Measurements from ENCODE around the gene MOSPD3.

DNA sequence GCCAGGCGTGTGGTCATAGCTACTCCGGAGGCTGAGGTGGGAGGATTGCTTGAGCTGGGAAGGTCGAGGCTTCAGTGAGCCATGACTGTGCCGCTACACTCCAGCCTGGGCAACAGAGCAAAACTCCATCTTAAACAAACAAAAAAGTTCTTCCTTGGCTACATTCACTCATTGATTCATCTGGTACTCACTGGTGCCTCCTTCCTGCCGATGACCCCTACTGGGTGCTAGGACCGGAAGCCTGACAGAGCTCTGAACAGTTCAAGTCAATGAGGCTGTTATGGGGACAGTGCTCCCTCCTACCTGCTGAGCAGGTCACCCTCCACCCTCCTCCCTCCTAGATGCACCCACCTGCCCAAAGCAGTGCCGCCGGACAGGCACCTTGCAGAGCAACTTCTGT, 5.2 kb upstream of the MOSPD3 start:
- TF ChIP-seq, protein P1, sequence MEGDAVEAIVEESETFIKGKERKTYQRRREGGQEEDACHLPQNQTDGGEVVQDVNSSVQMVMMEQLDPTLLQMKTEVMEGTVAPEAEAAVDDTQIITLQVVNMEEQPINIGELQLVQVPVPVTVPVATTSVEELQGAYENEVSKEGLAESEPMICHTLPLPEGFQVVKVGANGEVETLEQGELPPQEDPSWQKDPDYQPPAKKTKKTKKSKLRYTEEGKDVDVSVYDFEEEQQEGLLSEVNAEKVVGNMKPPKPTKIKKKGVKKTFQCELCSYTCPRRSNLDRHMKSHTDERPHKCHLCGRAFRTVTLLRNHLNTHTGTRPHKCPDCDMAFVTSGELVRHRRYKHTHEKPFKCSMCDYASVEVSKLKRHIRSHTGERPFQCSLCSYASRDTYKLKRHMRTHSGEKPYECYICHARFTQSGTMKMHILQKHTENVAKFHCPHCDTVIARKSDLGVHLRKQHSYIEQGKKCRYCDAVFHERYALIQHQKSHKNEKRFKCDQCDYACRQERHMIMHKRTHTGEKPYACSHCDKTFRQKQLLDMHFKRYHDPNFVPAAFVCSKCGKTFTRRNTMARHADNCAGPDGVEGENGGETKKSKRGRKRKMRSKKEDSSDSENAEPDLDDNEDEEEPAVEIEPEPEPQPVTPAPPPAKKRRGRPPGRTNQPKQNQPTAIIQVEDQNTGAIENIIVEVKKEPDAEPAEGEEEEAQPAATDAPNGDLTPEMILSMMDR (IDR thresholded peaks at IDR 0.05; ENCODE audit: low read depth, low read length, poor library complexity, severe bottlenecking), result no peak
- no peak for TF ChIP-seq EZH2phosphoT487 (IDR thresholded peaks at IDR 0.05; ENCODE audit: borderline replicate concordance, low read length)
